ENCODE results near the gene PARD3B. TPM values are rescaled to one million over a fixed set of nuclear protein-coding genes. Genes with fewer than 3 reads are reported as not detected.

PARD3B gene
- total and polyA plus RNA-seq, 7 donors = 3.2 to 64.0 (median 42.5) TPM

DNA sequence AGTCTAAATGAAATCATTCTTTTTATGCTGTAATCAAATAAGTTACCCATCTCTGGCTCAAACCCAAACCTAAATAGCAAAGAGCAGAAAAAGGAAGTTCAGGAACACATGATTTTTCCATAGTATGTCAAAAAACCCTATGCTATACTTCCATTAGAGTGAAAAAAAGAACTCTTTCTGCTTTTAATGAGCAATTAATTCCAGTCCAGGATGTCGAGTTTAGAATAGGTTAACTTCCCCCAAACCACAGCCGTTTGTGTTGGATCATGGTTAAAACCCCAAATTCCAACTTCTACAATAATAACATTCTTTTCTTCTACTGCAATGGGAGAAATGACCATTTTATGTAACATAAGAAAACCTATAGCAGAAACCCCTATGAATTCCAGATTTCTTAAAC is 965.9 kb downstream of the PARD3B start:
- TF ChIP-seq, protein P1, sequence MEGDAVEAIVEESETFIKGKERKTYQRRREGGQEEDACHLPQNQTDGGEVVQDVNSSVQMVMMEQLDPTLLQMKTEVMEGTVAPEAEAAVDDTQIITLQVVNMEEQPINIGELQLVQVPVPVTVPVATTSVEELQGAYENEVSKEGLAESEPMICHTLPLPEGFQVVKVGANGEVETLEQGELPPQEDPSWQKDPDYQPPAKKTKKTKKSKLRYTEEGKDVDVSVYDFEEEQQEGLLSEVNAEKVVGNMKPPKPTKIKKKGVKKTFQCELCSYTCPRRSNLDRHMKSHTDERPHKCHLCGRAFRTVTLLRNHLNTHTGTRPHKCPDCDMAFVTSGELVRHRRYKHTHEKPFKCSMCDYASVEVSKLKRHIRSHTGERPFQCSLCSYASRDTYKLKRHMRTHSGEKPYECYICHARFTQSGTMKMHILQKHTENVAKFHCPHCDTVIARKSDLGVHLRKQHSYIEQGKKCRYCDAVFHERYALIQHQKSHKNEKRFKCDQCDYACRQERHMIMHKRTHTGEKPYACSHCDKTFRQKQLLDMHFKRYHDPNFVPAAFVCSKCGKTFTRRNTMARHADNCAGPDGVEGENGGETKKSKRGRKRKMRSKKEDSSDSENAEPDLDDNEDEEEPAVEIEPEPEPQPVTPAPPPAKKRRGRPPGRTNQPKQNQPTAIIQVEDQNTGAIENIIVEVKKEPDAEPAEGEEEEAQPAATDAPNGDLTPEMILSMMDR (IDR thresholded peaks at IDR 0.05) = no peak
- TF ChIP-seq POLR2A (IDR thresholded peaks at IDR 0.05) (no peak), POLR2AphosphoS5 (IDR thresholded peaks at IDR 0.05) (no peak), EP300 (IDR thresholded peaks at IDR 0.05) (no peak)
- DNase-seq = no peak
- Histone ChIP-seq H3K4me3 (no peak overlapping the region), H3K36me3 (no peaks in the 10 kb centered on the region), H3K4me1 (no peaks in the 10 kb centered on the region), H3K27me3 (no peaks in the 10 kb centered on the region), H3K9me3 (no peaks in the 10 kb centered on the region), H3K27ac (no peak overlapping the region)
- intact Hi-C loops (cut with DNase I) = no loop called here
- 40 to 53% methylated on average over 2 of the region's 2 CpGs for WGBS, 2 donors

DNA sequence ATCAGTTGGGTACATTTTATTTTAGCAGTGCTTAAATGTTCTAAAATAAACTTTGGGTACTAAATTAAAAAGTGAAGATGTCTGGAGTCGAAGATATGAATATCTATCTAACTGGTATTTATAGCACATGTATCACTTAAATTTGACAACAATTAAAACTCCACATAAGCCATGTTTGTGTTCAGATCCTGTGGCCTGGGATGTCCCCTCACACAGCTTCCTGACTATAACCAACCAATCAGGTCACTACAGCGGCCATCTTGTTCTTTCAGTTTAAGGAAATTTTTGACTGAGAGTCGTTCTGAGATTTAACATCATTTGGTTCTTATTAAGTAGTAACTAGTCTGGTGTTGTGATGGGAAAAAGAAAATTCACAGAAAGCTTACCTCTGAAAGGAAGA is 966.4 kb downstream of the PARD3B start:
- Histone ChIP-seq H3K4me1 (no peaks in the 10 kb centered on the region), H3K27ac (no peak overlapping the region), H3K36me3 (no peaks in the 10 kb centered on the region), H3K9me3 (no peaks in the 10 kb centered on the region), H3K4me3 (no peak overlapping the region), H3K27me3 (no peaks in the 10 kb centered on the region)
- 89 to 93% methylated on average over 3 of the region's 3 CpGs for WGBS, 2 donors
- no peak for DNase-seq
- TF ChIP-seq POLR2AphosphoS5 (IDR thresholded peaks at IDR 0.05) (no peak), EP300 (IDR thresholded peaks at IDR 0.05) (no peak)
- intact Hi-C loops (cut with DNase I) = no loop called here

DNA sequence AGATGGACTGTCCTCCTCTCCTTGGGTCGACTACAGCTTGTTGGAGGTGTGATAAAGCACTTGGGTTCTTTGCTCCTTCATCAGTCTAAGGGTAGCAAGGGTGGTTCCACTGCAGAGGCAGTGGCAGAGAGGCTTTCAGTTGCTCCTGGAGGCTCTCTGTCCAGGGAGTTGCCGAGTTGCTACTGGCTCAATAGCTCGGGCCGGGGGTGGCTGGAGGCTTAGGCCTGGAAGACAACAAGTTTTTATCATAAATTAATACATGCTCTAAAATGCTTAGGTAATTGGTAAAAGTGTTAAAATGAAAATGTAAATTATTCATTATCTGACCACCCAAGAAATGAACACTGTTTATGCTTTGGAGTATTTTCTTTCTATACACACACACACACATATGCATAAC is 975.0 kb downstream of the PARD3B start:
- intact Hi-C loops (cut with DNase I) = no loop called here
- 93 to 95% methylated on average over 4 of the region's 4 CpGs for WGBS, 2 donors
- H3K4me1 ChIP-seq = peaks cover 0 to 6% (median 2%) of the 10 kb centered on the region in 4 donors

DNA sequence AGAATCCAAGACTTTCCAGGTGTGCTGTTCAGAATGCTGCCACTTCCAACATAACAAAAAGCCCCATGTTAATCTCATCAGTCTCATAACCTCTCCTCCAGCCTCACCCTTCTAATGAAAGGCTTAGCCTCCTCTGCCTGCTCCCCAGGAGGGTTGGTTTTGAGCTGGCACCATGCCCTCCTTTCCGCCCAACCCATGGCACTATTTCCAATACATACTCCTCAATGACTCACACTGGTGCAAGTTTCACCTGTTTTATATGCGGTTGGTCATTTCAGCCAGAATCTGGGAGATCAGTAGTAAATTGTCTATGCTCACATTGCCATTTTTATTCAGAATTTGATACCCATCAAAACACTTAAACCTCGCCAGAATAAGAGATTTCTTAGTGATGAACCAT is 979.4 kb downstream of the PARD3B start:
- H3K36me3 ChIP-seq = no peaks in the 10 kb centered on the region
- TF ChIP-seq POLR2AphosphoS5 (IDR thresholded peaks at IDR 0.05) (no peak), EP300 (IDR thresholded peaks at IDR 0.05) (no peak), POLR2A (IDR thresholded peaks at IDR 0.05) (no peak)
- TF ChIP-seq, protein P1 (IDR thresholded peaks at IDR 0.05) = no peak
- no peaks in the 10 kb centered on the region for H3K9me3 ChIP-seq
- DNase-seq = no peak
- intact Hi-C loops (cut with DNase I) = no loop called here
- H3K27ac ChIP-seq = no peak overlapping the region
- no peaks in the 10 kb centered on the region for H3K27me3 ChIP-seq
- H3K4me3 ChIP-seq = no peak overlapping the region
- H3K4me1 ChIP-seq = peaks cover 0 to 6% (median 2%) of the 10 kb centered on the region in 4 donors
- WGBS, 2 donors = 22 to 76% methylated on average over 3 of the region's 3 CpGs

More for the DNA sequence above, 975.0 kb downstream of the PARD3B start:
- H3K27ac ChIP-seq = no peak overlapping the region
- peaks cover 0 to 9% (median 4%) of the 10 kb centered on the region in 4 donors for H3K9me3 ChIP-seq
- H3K27me3 ChIP-seq = no peaks in the 10 kb centered on the region
- H3K4me3 ChIP-seq = no peak overlapping the region
- DNase-seq = no peak
- H3K36me3 ChIP-seq = no peaks in the 10 kb centered on the region
- TF ChIP-seq POLR2A (IDR thresholded peaks at IDR 0.05) (no peak), EP300 (IDR thresholded peaks at IDR 0.05) (no peak), POLR2AphosphoS5 (IDR thresholded peaks at IDR 0.05) (no peak)
- TF ChIP-seq, protein P1 (IDR thresholded peaks at IDR 0.05) = no peak

DNA sequence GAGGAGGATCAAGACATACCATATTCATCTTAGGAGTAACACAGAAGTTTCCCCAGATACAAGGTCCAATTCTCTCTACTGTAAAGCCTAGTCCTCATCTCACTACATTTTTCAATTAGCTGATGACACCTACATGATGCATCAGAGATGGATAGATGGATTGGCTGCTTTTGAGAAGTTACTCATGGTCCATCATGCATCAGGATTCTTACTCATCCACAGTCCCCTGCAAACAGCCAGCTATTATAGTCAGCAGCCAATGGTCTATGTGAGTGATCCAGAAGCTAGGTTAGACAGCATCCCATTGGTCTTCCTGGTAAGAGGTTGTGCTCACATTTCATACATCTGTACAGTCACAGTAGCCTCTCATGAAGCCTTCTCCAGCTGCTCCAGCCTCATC is 982.5 kb downstream of the PARD3B start:
- H3K9me3 ChIP-seq = no peaks in the 10 kb centered on the region
- DNase-seq = no peak
- no peak overlapping the region for H3K4me3 ChIP-seq
- peaks cover 0 to under 1% (median 0%) of the 10 kb centered on the region in 4 donors for H3K4me1 ChIP-seq
- no peaks in the 10 kb centered on the region for H3K27me3 ChIP-seq
- no peak overlapping the region for H3K27ac ChIP-seq
- TF ChIP-seq, protein P1 (IDR thresholded peaks at IDR 0.05) = no peak
- no peak for TF ChIP-seq EP300 (IDR thresholded peaks at IDR 0.05)
- TF ChIP-seq POLR2A (IDR thresholded peaks at IDR 0.05) = no peak
- TF ChIP-seq POLR2AphosphoS5 (IDR thresholded peaks at IDR 0.05) = no peak
- intact Hi-C loops (cut with DNase I) = no loop called here
- no peaks in the 10 kb centered on the region for H3K36me3 ChIP-seq

Measured in sigmoid colon (tissue), 7 donors.